Astrocyte of the hippocampus (primary cell): ENCODE measurements around the gene DEPDC4.
"Not testable (repeated sequence)": the region's sequence is repeated elsewhere in the genome, so short reads cannot be mapped to it uniquely, and the experiment has no call there.

ENCODE experiments used
- DNase-seq: peaks from one replicate; pipeline ENCODE4 v3.0.0; 2011; ENCODE audit warnings: low read depth, low spot score

Gene DEPDC4

GRCh38 chr12:100265107-100265506 is 1.8 kb downstream of the DEPDC4 start:
- not testable (repeated sequence) for DNase-seq

GRCh38 chr12:100263131-100263530 is 3.7 kb downstream of the DEPDC4 start:
- DNase-seq, result no peak

- DNase-seq, result no peak
These were observed 8.8 kb downstream of the DEPDC4 start for GRCh38 chr12:100258127-100258526.

GRCh38 chr12:100254876-100255275 is 12.0 kb downstream of the DEPDC4 start:
- DNase-seq, result no peak

- DNase-seq, result no peak
These were observed 13.4 kb downstream of the DEPDC4 start for GRCh38 chr12:100253437-100253836.

- DNase-seq, result no peak
These were observed 15.0 kb downstream of the DEPDC4 start for GRCh38 chr12:100251917-100252316.

GRCh38 chr12:100249941-100250340 is 16.9 kb downstream of the DEPDC4 start:
- DNase-seq, result no peak

- DNase-seq, result no peak
These were observed 18.0 kb downstream of the DEPDC4 start for GRCh38 chr12:100248886-100249285.

GRCh38 chr12:100247765-100248164 is 19.1 kb downstream of the DEPDC4 start:
- DNase-seq, result no peak

GRCh38 chr12:100243137-100243536 is 23.7 kb downstream of the DEPDC4 start:
- DNase-seq, result no peak

- DNase-seq, result no peak
These were observed 27.3 kb downstream of the DEPDC4 start for GRCh38 chr12:100239589-100239988.

- DNase-seq, result no peak
These were observed 28.1 kb downstream of the DEPDC4 start for GRCh38 chr12:100238801-100239200.

GRCh38 chr12:100234591-100235304 is 32.1 kb downstream of the DEPDC4 start:
- DNase-seq, result peak; percentile 48

GRCh38 chr12:100234166-100234565 is 32.7 kb downstream of the DEPDC4 start:
- no peak for DNase-seq

GRCh38 chr12:100231873-100232272 is 35.0 kb downstream of the DEPDC4 start:
- not testable (repeated sequence) for DNase-seq

GRCh38 chr12:100229876-100230275 is 37.0 kb downstream of the DEPDC4 start:
- DNase-seq, result no peak

GRCh38 chr12:100229036-100229635 is 37.7 kb downstream of the DEPDC4 start:
- DNase-seq, result peak; percentile 10

GRCh38 chr12:100225491-100225890 is 41.4 kb downstream of the DEPDC4 start:
- no peak for DNase-seq

GRCh38 chr12:100222173-100222572 is 44.7 kb downstream of the DEPDC4 start:
- DNase-seq, result not testable (repeated sequence)

- no peak for DNase-seq
These were observed 45.4 kb downstream of the DEPDC4 start for GRCh38 chr12:100221523-100221922.

GRCh38 chr12:100219328-100220109 is 47.4 kb downstream of the DEPDC4 start:
- no peak for DNase-seq

GRCh38 chr12:100216337-100216736 is 50.5 kb downstream of the DEPDC4 start:
- no peak for DNase-seq

- DNase-seq, result no peak
These were observed 51.7 kb downstream of the DEPDC4 start for GRCh38 chr12:100215209-100215608.
